ENCODE results near the gene PSMA7. TPM values are rescaled to one million over a fixed set of nuclear protein-coding genes. Genes with fewer than 3 reads are reported as not detected.

PSMA7 gene
- 320 and 348 TPM in 2 replicates for total RNA-seq

GRCh38 chr20:62143081-62143956 is at the start of gene PSMA7, which contains the start of gene SS18L1:
TSS of gene PSMA7 (minus strand) at chr20:62143394. CDS start at chr20:62143303, 91 bp downstream.
TSS of gene SS18L1 (plus strand) at chr20:62143769. CDS start at chr20:62143821, 52 bp downstream.

GRCh38 chr20:62182469-62183425 is 39.6 kb upstream of the PSMA7 start, which contains the start of gene MTG2:
TSS of gene MTG2 (plus strand) at chr20:62183028. CDS start at chr20:62193421, 10,393 bp downstream.

GRCh38 chr20:62121776-62122653 is 21.2 kb downstream of the PSMA7 start, which contains the start of gene LSM14B:
TSS of gene LSM14B (plus strand) at chr20:62122475. CDS start at chr20:62122667, 192 bp downstream.

Other genes with a start within 250 kb of the PSMA7 start
- gene TAF4, start 77.5 kb downstream of the PSMA7 start, total RNA-seq = 3.3 and 7.3 TPM in 2 replicates
- gene LSM14B, start 20.9 kb downstream of the PSMA7 start, total RNA-seq = 39.2 TPM in 2 replicates
- 10.4 and 18.4 TPM in 2 replicates for gene SS18L1, start 375 bp upstream of the PSMA7 start, total RNA-seq
- gene MTG2, start 39.6 kb upstream of the PSMA7 start, total RNA-seq = 15.7 and 18.2 TPM in 2 replicates
- not detected in 2 replicates for gene HRH3, start 76.9 kb upstream of the PSMA7 start, total RNA-seq
- gene OSBPL2, start 95.1 kb upstream of the PSMA7 start, total RNA-seq = 39.9 and 40.1 TPM in 2 replicates
- 101 and 111 TPM in 2 replicates for gene ADRM1, start 159.6 kb upstream of the PSMA7 start, total RNA-seq
- 6.5 and 25.0 TPM in 2 replicates for gene LAMA5, start 223.9 kb upstream of the PSMA7 start, total RNA-seq
- 149 and 652 TPM in 2 replicates for gene RPS21, start 243.7 kb upstream of the PSMA7 start, total RNA-seq

Data from smooth muscle cell of the umbilical artery (primary cell).